Ishikawa (cell line): ENCODE data around the gene SMIM35.

Experiments
- TAF1 ChIP-seq: IDR thresholded peaks from 2 replicates; pipeline ENCODE4 v1.6.1; 2012; ENCODE audit warnings: low read depth, mild to moderate bottlenecking
- TCF12 ChIP-seq: IDR thresholded peaks from 2 replicates; pipeline ENCODE4 v1.6.1; 2012; ENCODE audit warnings: low read depth

GRCh38 chr11:117979481-117980211 is 107.1 kb downstream of the SMIM35 start:
- TF ChIP-seq TCF12 (no peak), TAF1 (no peak)
